ENCODE measurements around the gene PLA2G7. TPM values are rescaled to one million over a fixed set of nuclear protein-coding genes. Genes with fewer than 3 reads are reported as not detected.
A peak's percentile ranks its signal among the peaks of the same experiment; 100 is the strongest.

The PLA2G7 gene
- total RNA-seq, 4 donors from 2014 or later = 0.53 to 3.3 (median 0.73) TPM

GRCh38 chr6:46733341-46733801, 1.8 kb downstream of the PLA2G7 start:
- no peaks in the 10 kb centered on the region for H3K36me3 ChIP-seq
- H3K9me3 ChIP-seq = no peaks in the 10 kb centered on the region
- H3K4me1 ChIP-seq = peaks cover 0 to 10% (median 0%) of the 10 kb centered on the region in 4 donors
- H3K4me3 ChIP-seq = no peak overlapping the region
- H3K27ac ChIP-seq = no peak overlapping the region
- no peak for TF ChIP-seq CTCF (IDR thresholded peaks at IDR 0.05)
- TF ChIP-seq POLR2A (IDR thresholded peaks at IDR 0.05) = no peak
- no peaks in the 10 kb centered on the region for H3K27me3 ChIP-seq
- DNase-seq = no peak

GRCh38 chr6:46730921-46731461, 4.2 kb downstream of the PLA2G7 start:
- Histone ChIP-seq H3K27ac (no peak overlapping the region), H3K4me1 (peaks cover 0 to 9% (median 0%) of the 10 kb centered on the region in 4 donors)
- TF ChIP-seq CTCF (IDR thresholded peaks at IDR 0.05) (no peak), POLR2A (IDR thresholded peaks at IDR 0.05) (no peak)

GRCh38 chr6:46729787-46730326, 5.3 kb downstream of the PLA2G7 start:
- Histone ChIP-seq H3K27ac (no peak overlapping the region), H3K9me3 (no peaks in the 10 kb centered on the region), H3K27me3 (no peaks in the 10 kb centered on the region), H3K36me3 (no peaks in the 10 kb centered on the region), H3K4me3 (no peak overlapping the region), H3K4me1 (no peaks in the 10 kb centered on the region)
- TF ChIP-seq CTCF (IDR thresholded peaks at IDR 0.05) (no peak), POLR2A (IDR thresholded peaks at IDR 0.05) (no peak)
- no peak for DNase-seq

More at GRCh38 chr6:46730921-46731461, 4.2 kb downstream of the PLA2G7 start:
- Histone ChIP-seq H3K9me3 (no peaks in the 10 kb centered on the region), H3K4me3 (no peak overlapping the region), H3K36me3 (no peaks in the 10 kb centered on the region), H3K27me3 (no peaks in the 10 kb centered on the region)
- DNase-seq = no peak

- Histone ChIP-seq H3K4me3 (no peak overlapping the region), H3K27ac (no peak overlapping the region), H3K36me3 (no peaks in the 10 kb centered on the region), H3K9me3 (no peaks in the 10 kb centered on the region), H3K4me1 (no peaks in the 10 kb centered on the region), H3K27me3 (no peaks in the 10 kb centered on the region)
- DNase-seq = no peak
- no peak for TF ChIP-seq POLR2A (IDR thresholded peaks at IDR 0.05)
- TF ChIP-seq CTCF (IDR thresholded peaks at IDR 0.05) = no peak
These were observed 14.8 kb downstream of the PLA2G7 start for GRCh38 chr6:46720401-46720800.

GRCh38 chr6:46719099-46719498, 16.1 kb downstream of the PLA2G7 start:
- Histone ChIP-seq H3K9me3 (no peaks in the 10 kb centered on the region), H3K4me1 (no peaks in the 10 kb centered on the region), H3K27me3 (no peaks in the 10 kb centered on the region), H3K27ac (no peak overlapping the region), H3K4me3 (no peak overlapping the region), H3K36me3 (no peaks in the 10 kb centered on the region)
- no peak for TF ChIP-seq POLR2A (IDR thresholded peaks at IDR 0.05)
- peak in 1 of 3 donors; percentile 49 for DNase-seq

GRCh38 chr6:46715141-46715540, 20.0 kb downstream of the PLA2G7 start:
- Histone ChIP-seq H3K9me3 (no peaks in the 10 kb centered on the region), H3K27ac (no peak overlapping the region), H3K36me3 (no peaks in the 10 kb centered on the region), H3K27me3 (no peaks in the 10 kb centered on the region), H3K4me3 (no peak overlapping the region), H3K4me1 (no peaks in the 10 kb centered on the region)
- no peak for TF ChIP-seq POLR2A (IDR thresholded peaks at IDR 0.05)
- no peak for DNase-seq
